CD4-positive, alpha-beta T cell treated with Interleukin-10 for 1 hour (primary cell): Measurements from ENCODE around the gene RAB44.
"Not testable (repeated sequence)": the region's sequence is repeated elsewhere in the genome, so short reads cannot be mapped to it uniquely, and the experiment has no call there.

Experiments
- DNase-seq: peaks from one replicate; pipeline ENCODE4 v3.0.0-alpha.2; 2020

Gene RAB44

GRCh38 chr6:36714511-36714910 lies 16.9 kb downstream of the RAB44 start:
- DNase-seq = no peak

GRCh38 chr6:36715469-36715868 lies 17.8 kb downstream of the RAB44 start:
- DNase-seq = no peak

GRCh38 chr6:36716476-36717093 lies 19.0 kb downstream of the RAB44 start:
- no peak for DNase-seq

GRCh38 chr6:36717231-36717825 lies 19.7 kb downstream of the RAB44 start:
- DNase-seq = no peak

GRCh38 chr6:36717871-36718540 lies 20.4 kb downstream of the RAB44 start:
- no peak for DNase-seq

GRCh38 chr6:36718560-36718959 lies 20.9 kb downstream of the RAB44 start:
- no peak for DNase-seq

- DNase-seq = no peak
Measured at GRCh38 chr6:36719126-36719525, 21.5 kb downstream of the RAB44 start.

GRCh38 chr6:36720251-36721141 lies 22.9 kb downstream of the RAB44 start:
- no peak for DNase-seq

GRCh38 chr6:36721369-36722140 lies 23.9 kb downstream of the RAB44 start:
- no peak for DNase-seq

- DNase-seq = no peak
Measured at GRCh38 chr6:36722365-36722764, 24.7 kb downstream of the RAB44 start.

- no peak for DNase-seq
Measured at GRCh38 chr6:36722879-36723278, 25.3 kb downstream of the RAB44 start.

GRCh38 chr6:36723992-36724391 lies 26.4 kb downstream of the RAB44 start:
- not testable (repeated sequence) for DNase-seq

GRCh38 chr6:36724514-36725390 lies 27.1 kb downstream of the RAB44 start:
- DNase-seq = peak; percentile 44

- DNase-seq = no peak
Measured at GRCh38 chr6:36725581-36725980, 28.0 kb downstream of the RAB44 start.

- DNase-seq = peak; percentile 9
Measured at GRCh38 chr6:36727505-36728021, 29.9 kb downstream of the RAB44 start.

- DNase-seq = no peak
Measured at GRCh38 chr6:36728289-36729160, 30.9 kb downstream of the RAB44 start.

- DNase-seq = no peak
Measured at GRCh38 chr6:36729161-36729524, 31.5 kb downstream of the RAB44 start.

GRCh38 chr6:36730424-36731380 lies 33.1 kb downstream of the RAB44 start:
- no peak for DNase-seq
